Measurements from ENCODE around the gene ANKRD33. TPM values are rescaled to one million over a fixed set of nuclear protein-coding genes. Genes with fewer than 3 reads are reported as not detected.

The ANKRD33 gene
- total RNA-seq, 4 donors from 2014 or later = not detected

DNA sequence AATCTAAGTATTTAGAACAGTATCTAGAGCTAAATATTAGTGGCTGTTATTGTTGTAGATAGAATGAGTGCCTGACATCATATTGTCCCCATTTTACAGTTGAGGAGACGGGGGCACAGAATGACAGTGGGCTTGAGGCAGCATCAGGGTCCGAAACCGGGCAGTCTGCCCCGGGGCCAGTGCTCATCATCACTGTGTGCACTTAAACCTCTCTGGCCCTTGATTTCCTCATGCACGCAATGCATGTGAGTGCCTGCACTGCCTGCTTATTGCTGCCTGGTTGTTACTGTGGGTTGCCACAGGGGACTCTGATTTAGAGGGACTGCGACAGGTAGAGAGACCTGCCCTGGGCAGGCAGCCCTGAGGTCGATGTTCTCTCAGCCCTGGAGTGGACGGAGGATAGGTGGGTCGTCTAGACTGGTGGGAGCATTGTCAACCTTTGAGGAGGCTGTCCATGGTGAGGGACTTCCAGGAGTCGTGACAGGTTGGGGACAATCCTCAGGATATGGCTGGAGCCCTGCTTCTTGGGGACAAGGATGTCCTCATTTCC lies 29.2 kb downstream of the ANKRD33 start:
- TF ChIP-seq CTCF (IDR thresholded peaks at IDR 0.05; ENCODE audit: low read depth) = no peak

DNA sequence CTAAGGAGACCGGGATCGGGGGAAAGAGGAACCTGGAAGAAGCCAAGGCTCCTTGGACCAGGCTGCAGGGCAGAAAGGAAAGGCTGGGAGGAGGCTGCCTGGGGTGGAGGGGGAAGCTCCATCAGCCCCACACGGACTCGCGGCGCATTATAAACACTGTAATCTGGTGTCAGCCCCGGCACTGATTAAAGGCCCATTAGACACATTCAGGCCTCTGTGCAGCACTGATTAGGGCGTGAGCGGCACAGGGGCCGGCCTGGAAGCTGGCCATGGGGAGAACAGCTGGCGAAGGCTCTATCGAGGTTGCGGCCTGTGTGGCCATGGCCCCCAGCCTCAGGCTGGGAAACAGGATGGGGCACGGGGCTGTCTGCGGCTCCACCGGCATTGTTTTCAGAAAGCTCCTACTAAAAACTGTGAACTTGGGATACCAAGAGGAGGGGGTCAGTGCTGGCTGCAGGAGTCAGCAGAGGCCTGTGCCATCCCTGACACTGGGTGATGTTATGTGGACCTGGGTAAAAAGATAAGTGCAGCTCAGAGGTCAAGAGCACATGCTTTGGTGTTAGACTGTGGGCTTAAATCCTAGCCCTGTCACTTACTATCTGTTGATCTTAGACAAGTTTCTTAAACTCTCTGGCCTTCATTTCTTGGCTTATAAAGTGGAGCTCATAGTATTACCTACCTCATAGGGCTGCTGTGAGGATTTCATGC lies 30.0 kb downstream of the ANKRD33 start:
- TF ChIP-seq CTCF (IDR thresholded peaks at IDR 0.05; ENCODE audit: low read depth) = no peak

DNA sequence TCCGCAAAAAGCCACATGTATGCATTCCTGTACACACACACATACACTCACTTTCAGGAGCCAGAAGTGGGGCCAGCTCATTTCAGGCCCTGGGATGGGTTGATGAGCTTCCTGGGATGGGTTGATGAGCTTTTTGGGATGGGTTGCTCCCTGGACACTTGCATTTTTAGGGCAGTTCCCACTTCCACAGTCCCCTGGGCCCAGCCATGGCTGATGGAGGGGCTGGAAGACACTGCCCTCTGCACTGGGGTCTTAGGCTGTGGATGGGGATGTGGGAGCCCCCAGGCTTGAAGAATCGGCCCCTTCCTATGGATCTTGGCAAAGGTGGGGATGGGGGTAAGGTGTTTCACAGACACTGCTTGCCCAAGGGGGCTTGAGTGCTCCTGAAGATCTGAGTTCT lies 32.1 kb downstream of the ANKRD33 start:
- TF ChIP-seq CTCF (IDR thresholded peaks at IDR 0.05; ENCODE audit: low read depth) = no peak

- no peak for TF ChIP-seq CTCF (IDR thresholded peaks at IDR 0.05; ENCODE audit: low read depth)
Measured at GRCh38 chr12:51921017-51921725, 33.3 kb downstream of the ANKRD33 start.

DNA sequence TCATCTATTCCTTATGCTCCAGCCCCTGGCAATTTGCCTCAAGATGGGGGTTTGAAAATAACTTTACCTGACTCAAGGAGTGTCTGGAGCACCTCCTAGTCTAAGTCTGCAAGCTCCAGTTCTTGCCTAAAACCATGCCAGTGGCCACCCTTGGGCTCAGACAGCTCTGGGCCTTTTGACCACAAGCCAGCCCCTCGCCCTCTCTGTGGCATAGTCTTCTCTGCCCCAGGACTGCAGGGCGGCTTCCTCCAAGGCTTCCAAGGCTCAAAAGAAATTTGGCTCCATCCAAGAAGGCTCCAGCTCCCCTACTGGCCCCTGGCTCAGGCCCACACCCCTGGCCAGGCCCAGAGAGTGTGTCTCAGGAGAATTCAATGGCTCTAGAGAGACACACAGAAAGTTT lies 34.2 kb downstream of the ANKRD33 start:
- TF ChIP-seq CTCF (IDR thresholded peaks at IDR 0.05; ENCODE audit: low read depth) = no peak

GRCh38 chr12:51922762-51923505 lies 35.0 kb downstream of the ANKRD33 start:
- TF ChIP-seq CTCF (IDR thresholded peaks at IDR 0.05; ENCODE audit: low read depth) = no peak

All from subcutaneous adipose tissue (tissue), 4 donors.